HG02938 (cell line): ENCODE results near the gene SCG5.
"Not testable (repeated sequence)": the region's sequence is repeated elsewhere in the genome, so short reads cannot be mapped to it uniquely, and the experiment has no call there.

Source experiments
- ATAC-seq: cut with Tn5 transposase; IDR thresholded peaks from one replicate; pipeline ENCODE4 v1.9.1; 2021; ENCODE audit warnings: mild to moderate bottlenecking, moderate library complexity; ENCODE audit not compliant: unreplicated experiment

The SCG5 gene, protein sequence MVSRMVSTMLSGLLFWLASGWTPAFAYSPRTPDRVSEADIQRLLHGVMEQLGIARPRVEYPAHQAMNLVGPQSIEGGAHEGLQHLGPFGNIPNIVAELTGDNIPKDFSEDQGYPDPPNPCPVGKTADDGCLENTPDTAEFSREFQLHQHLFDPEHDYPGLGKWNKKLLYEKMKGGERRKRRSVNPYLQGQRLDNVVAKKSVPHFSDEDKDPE

DNA sequence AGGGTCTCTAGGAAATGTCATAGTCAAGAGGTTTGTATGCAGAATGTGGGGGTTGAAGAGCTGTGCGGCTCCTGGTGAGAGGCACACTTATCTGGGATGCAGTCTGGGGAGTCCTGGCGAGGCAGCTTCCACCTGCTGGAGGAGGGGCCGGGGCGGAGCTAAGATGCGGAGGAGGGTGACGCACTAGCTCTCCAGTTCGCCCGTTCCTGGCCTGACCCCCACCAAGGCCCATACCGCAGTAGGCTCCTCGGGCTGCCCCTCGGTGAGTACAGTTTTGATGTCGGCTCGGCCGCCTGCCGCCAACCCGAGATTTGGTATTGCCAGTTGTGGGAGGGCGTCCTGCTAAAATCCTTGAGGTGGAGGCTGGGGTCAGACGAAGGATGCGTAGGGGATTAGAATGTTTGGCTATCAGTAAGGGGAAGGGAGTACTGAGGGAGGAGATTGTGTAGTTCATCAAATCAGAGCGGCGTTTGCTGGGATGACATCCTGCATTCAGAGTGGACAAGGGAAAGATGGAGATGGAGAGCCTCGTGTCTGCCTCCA, at the start of gene SCG5:
Gene SCG5, plus strand, starts transcription at position 194 of the 543 bp plus-strand sequence. CDS start 1,883 bp downstream, outside the sequence.
- no peak for ATAC-seq

DNA sequence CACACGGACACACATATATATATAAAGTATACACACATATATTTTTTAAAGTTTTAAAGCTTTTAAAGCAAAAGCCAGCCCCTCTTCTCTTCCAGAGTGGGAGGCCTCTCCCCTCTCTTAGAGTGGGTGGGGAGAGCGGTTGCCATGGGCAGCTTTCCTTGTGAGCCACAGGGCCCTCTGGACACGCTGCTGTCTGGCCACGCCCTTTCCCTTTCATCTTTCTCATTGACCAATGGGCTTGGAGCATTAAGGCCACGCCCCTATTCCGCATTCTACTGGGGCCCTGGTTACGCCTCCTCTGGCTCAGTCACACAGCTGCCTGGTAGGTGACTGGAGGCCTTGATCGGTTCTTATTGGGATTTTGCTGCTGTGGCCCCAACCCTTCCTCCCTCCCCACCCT, 48.4 kb upstream of the SCG5 start, which contains the start of gene GOLGA8N:
Gene GOLGA8N, plus strand, starts transcription at position 306 of the 400 bp plus-strand sequence.
- not testable (repeated sequence) for ATAC-seq

DNA sequence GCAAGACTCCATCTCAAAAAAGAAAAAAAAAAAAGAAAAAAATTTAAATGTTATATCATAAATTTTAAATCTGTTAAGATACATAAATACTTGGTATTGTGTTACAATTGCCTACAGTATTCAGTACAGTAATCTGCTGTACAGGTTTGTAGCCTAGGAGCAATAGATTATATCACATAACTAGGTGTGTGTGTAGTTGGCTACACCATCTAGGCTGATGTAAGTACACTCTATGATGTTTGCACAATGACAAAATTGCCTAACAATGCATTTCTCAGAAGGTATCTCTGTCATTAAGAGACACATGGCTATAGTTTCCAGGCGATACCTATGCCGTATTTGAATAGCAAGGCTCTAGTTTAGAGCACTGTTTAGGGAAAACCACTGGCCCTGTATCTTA, 32.0 kb upstream of the SCG5 start:
- ATAC-seq, result not testable (repeated sequence)

DNA sequence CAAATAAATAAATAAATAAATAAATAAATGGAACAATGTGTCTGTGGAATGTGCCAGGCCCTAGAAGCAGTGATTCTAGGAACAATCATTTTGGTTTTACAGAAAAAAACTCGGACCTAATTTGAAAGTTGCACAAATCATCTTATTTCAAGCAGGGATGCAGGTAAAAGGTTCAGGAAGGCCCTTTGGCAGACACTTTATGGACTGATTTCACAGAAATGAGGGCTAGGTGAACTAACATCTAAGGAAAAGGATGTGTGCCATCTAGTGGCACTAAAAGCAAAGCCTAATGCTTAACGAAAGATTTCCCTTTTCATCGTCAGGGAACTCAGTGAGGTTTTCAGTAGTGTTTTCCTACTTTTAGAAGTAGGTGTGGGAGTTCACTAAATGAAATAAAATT, 30.8 kb upstream of the SCG5 start:
- ATAC-seq, result not testable (repeated sequence)

DNA sequence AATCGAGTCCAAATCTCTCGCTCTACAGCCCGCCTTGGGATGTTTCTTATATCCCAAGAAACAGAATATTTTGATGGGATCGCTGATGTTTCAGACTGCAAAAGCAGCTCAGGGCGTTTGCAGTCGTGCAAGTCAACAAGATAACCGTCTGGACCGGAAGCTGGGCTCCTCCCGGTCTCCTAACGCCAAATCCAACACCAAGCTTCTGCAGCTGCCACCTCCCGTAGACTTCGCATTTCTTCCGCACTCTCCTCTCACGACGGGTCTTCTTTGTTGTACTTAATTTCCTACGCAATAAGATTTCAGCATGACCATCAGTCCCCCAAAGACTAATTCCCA, 26.8 kb upstream of the SCG5 start:
- ATAC-seq, result peak; percentile 15

DNA sequence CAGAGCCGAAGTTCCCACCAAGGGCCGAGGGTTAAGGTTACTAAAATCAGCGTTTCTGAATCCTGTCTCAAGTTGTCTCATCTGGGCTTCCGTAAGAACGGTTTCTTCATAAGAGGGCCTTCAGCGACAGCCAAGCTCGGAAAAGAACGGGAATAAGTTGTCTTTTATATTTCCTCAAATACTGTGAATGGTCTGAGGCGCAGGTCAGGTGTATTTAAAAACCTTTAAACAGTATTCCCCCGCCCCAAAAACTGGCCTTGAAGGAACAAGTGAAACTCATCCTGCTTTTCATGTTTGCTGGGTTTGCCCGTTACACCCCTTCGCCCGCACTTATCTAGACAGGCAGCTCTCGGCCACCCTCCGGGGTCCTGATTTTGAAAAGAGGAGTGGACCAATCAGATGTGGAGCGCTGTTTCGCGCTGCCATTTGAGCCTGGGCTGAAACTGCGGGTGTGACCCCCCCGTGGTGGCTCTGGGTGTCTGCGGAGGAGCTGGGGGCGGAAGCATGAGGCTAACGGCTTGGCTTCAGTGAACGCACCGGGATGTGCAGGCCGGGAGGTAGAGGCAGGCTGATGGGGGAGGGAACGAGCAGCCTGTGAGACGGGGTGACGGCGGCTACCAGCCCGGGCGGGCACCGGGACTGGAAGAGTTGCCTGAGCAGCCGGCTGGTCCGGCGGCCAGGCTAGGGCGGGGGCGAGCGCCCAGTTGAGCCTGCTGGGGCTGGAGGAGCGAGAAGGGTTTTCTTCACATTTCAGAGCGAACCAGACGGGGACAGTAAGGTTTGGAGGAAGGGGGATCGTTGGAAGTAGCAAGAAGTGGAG, 26.2 kb upstream of the SCG5 start, which contains the start of gene ARHGAP11A:
Gene ARHGAP11A, plus strand, starts transcription at position 454 of the 820 bp plus-strand sequence. CDS start 708 bp downstream, outside the sequence.
- ATAC-seq, result peak; percentile 69

DNA sequence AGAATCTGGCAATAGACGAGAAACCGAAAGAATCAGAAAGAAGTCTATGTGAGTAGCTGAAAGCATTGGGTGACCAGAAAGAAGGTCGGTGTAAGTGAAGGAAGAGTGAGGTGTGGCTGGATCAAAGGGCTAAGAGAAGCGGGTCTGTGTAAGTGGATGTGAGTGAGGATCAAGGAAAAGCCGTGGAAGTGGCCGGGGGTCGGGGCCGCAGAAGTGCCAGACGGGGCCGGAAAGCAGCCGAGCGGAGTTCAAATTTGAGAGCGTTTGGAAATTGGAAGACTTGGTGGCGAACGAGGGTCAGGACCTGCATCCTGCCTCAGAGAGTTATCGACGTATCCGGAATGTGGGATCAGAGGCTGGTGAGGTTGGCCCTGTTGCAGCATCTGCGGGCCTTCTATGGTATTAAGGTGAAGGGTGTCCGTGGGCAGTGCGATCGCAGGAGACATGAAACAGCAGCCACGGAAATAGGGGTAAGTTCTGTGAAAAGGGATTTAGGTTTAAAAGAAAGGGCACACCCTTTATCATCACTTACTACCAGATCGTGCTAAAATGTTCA, 25.6 kb upstream of the SCG5 start:
- peak; percentile 8 for ATAC-seq

DNA sequence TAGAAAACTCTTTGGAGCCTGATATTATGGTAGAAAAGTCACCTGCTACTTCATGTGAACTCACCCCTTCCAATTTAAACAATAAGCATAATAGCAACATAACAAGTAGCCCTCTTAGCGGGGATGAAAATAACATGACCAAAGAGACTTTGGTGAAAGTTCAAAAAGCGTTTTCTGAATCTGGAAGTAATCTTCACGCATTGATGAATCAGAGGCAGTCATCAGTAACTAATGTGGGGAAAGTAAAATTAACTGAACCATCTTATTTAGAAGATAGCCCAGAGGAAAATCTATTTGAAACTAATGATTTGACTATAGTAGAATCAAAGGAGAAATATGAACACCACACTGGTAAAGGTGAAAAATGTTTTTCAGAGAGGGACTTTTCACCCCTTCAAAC, 5.1 kb upstream of the SCG5 start:
- ATAC-seq, result no peak

DNA sequence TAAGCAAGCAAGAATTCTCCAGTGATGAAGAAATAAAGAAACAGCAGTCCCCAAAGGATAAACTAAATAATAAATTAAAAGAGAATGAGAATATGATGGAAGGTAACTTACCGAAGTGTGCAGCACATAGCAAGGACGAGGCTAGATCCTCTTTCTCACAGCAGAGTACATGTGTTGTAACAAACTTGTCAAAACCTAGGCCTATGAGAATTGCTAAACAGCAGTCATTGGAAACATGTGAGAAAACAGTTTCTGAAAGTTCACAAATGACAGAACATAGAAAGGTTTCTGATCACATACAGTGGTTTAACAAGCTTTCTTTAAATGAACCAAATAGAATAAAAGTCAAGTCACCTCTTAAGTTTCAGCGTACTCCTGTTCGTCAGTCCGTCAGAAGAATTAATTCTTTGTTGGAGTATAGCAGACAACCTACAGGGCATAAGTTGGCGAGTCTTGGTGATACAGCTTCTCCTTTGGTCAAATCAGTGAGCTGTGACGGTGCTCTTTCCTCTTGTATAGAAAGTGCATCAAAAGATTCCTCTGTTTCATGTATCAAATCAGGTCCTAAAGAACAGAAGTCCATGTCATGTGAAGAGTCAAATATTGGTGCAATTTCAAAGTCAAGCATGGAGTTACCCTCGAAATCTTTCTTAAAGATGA, 4.5 kb upstream of the SCG5 start:
- peak; percentile 55 for ATAC-seq

DNA sequence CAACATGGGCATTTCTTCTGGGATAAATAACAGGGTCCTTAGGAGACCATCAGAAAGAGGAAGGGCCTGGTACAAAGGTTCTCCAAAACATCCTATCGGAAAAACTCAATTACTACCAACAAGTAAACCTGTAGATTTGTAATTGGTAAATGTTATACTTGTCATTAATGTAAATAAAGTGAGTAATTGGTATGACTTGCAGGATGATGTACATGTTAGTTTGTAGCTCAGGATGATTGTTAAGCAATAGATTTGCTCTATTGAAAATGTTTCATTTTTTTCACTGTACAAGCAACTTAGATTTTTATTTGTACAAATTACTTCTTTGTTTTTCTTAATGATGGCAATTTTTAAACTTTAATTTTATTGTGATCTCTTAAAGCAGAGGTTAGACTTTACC, 3.8 kb upstream of the SCG5 start:
- ATAC-seq, result no peak

DNA sequence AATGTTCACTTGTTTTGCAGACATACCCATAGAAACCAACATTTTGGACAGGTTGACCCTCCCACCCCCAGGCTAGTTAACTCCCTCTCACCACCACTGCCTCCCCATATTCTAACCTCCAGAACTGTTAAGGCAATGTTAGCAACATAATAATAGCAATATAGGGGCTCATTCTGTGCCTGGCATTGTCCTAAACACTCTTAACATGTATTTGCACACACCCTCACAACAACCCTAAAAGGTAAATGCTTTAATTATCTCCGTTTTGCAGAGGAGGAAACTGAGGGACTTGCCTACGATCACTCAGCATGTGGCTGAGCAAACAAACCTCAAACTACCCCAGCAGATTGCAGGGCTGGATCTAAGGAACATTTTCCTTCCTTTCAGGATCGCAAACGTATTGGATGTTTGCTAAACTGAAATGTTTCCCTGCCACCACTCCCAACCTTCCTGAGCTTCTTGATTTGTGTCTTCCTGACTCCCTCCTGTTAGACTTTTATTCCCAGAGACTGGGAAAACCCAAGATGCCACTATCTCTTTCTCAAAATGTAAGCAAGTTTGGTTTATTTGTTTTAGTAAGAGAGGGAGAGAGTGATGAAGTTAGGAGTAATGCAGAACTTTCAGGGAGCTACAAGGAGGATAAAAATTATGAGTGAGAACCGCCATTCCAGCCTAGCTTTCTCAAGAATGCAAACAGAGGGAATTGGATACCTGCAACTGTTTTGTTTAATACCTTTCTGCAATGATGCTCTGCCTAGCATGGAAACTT, 1.3 kb downstream of the SCG5 start:
- ATAC-seq, result no peak

DNA sequence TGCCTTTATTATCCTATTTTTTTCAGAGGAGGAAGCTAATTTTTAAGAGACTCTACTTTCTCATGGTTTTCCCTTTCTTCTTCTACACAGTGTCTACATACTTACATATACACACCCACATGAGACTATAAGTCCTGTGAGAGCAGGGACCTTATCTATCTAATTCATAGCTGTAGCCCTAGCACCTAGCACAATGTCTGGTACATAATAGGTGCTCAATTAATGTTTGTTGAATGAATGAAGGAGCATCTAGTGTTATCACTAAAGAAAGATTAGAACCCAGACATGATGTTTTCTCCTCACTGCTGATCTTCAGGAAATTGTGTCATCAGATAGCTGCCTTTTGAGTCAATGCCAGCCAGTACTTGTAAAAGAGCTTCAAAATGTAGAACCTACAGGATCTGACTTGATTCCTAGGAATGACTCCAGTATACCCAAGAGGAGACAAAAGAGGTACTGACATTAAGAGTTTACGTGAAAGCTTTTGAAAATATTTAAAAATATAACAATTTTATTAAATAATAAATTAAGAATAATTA, 2.5 kb downstream of the SCG5 start:
- ATAC-seq, result no peak

DNA sequence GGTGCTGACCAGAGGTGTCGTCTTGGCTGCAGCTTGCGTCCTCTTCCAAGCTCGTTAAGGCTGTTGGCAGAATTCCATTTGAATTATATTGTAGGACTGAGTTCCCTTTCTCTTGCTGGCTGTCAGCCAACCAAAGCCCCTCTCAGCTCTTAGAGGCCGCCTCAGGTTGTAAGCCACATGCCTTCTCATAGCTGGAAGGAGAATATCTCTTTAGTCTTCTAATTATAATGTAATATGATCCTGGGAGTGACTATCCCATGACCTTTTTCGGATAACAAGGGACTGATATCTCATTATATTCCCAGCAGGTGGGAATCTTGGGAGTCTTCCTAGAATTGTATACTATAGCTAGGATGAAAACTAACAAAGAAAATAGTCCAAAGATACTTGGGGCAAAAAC, 4.8 kb downstream of the SCG5 start:
- ATAC-seq, result no peak

DNA sequence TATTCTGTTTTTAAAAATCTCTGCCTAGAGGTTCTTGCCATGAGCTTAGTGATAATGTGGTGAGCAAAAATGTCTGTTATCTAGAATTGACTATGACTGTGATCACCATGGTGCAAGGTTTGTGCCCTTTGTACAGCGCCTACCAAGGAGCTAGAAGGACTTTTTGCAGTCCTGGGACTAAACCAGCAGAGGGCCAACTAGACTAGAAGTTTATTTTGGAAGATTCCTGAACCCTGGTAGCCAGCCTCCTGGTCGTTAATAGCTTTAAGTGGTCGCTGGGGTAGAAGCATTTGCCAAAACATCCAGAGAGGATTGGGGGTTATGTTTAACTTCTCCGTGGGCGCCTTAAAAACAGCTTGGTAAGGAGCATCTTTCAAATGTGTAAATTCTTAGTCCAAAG, 7.8 kb downstream of the SCG5 start:
- ATAC-seq, result no peak

DNA sequence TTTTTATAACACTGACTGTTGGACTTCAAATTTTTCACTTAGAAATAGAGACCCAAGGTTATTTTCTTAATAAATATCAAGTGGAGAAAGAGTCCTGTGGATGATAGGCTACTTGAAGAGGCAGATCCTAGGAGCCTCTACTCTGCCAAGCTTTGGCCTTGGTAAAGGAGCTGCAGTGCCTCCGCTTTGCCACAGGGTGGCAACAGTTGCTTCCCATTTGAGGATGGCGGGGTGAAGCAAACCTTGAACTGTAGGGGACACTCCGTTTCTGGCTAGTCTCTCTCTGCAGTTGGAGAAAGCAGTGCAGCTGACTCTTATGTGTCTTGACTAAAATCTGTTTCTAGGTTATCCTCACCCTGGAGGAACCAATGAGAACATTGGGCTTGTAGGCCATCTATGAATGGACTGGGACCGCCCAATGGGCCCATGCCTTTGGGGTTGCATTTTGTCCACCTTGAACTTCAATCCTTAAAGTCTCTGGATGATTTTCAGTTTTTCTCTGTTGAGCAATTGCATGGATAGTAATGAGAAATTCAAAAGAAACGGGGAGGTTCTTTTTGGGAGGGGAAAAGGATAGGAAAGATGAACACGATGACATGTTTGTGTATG, 9.8 kb downstream of the SCG5 start:
- peak; percentile 61 for ATAC-seq

DNA sequence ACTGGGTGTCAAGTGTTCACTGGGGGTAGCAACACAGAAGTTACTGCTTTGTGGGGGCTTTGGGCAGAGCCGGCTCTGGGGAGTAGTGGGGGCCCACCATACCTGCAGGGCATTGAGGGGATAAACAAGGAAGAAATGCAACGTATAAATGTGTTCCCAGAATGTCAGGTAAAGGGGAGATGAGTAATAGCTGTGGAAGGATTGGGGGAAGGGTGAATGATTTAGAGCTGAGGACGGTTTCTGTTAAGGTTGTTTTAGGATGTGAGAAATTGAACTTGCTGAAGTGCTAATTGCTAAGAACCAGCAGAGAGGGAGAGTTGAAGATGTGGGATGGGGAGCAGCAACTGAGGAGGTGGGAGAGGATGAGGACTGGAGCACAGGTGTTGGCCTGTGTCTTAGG, 10.7 kb downstream of the SCG5 start:
- no peak for ATAC-seq

DNA sequence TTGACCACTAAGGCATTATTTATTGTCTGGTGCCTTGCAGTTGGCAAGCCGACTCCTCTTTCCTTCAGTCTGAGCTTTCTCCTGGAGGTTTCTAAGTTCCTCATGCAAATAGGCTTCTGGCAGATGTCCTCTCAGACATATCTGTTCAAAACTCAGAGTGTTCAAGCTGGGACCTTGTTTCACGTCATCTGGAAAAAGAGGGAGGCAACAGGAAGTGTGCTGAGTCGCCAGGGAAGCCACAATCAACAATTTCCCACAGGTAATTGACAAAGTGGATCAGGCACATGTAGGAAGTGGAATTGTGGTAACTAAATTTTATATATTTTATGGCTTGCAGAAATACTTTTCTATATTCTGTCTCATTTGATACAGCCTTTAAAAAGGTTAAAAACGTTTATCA, 14.6 kb downstream of the SCG5 start:
- ATAC-seq, result no peak

DNA sequence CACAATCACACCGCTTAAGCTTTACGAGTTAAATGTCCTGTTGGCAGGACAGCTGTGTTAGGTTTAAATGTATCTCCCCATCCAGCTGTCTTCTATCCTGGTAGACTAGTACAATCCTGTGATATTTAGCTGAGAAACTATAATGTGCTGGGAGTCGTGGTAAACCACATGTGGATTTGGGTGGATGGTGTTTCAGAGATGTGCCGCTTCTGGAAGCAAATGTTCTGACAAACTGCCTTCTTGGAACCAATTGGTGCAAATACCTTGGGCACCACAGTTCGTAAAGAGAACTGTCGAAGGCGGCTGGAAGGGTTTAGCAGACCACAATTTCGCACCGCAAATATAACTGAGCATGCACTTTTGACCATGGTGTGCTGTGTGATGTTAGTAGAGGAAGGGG, 15.0 kb downstream of the SCG5 start:
- no peak for ATAC-seq

DNA sequence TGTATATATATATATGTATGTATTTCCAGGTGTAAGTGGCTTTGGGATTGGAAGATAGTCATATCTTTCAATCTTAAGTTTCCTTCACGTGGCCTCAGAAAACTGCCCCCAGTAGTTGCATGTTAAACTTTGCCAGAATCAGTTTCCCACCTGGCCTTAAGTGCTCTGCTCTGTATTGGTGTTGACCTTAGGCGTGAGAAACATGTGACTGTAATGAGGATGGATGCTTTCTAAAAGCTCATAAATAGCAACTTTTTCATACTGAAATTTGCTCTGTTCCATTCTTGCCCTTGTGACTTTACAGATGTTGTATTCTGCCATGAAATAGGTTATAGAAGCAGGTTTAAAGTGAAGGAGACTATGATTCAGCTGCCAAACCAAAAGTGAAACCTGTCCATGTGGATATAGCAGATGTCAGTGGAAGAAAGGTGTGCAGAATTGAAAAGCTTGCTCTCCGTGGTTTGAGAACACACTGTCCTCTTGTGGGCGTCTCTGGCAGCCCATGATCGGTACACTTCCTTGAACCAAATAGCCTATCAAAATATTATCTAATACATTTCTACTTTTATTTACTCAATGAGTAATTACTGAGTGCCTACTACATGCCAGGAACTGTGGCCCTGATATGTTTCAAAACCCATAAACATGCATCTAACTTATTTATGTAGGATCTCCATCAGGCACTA, 15.8 kb downstream of the SCG5 start:
- ATAC-seq, result peak; percentile 63
